Gastrocnemius medialis (tissue), 4 donors: ENCODE data around the gene STK39. TPM values are rescaled to one million over a fixed set of nuclear protein-coding genes. Genes with fewer than 3 reads are reported as not detected.

Source experiments
- ATAC-seq, 2 donors: fragments of 150-250 bp; one replicate each; pipeline ENCODE4 v1.9.1; 2016
- DNase-seq, 2 donors: peaks; one replicate each; pipeline ENCODE4 v3.0.0-alpha.2; 2019
- H3K27ac ChIP-seq, 4 donors: fragments of 200-600 bp; sonication (generic); 1 replicate in 1 of 4; 2 replicates in 3 of 4; pipeline ENCODE4 v1.5.1; 2016 to 2018; ENCODE audit warnings: mild to moderate bottlenecking in 2 of 4, moderate library complexity in 1 of 4
- H3K27me3 ChIP-seq, 3 donors: fragments of 200-600 bp; sonication (generic) in 2 of 3; 1 replicate in 1 of 3; 2 replicates in 2 of 3; pipeline versions ENCODE4 v1.5.1 to v1.6.0; 2016 to 2019; ENCODE audit warnings: mild to moderate bottlenecking in 1 of 3, moderate library complexity in 1 of 3
- H3K36me3 ChIP-seq, 2 donors: fragments of 200-600 bp; sonication (generic) in 1 of 2; one replicate each; pipeline ENCODE4 v1.5.1; 2017 to 2018
- H3K4me1 ChIP-seq, 2 donors: fragments of 200-600 bp; sonication (generic) in 1 of 2; one replicate each; pipeline ENCODE4 v1.5.1; 2016 to 2017; ENCODE audit warnings: mild to moderate bottlenecking in 2 of 2
- H3K4me3 ChIP-seq, 4 donors: fragments of 200-600 bp; sonication (generic) in 3 of 4; 1 replicate in 1 of 4; 2 replicates in 3 of 4; pipeline ENCODE4 v1.5.1; 2016 to 2019; ENCODE audit warnings: mild to moderate bottlenecking in 2 of 4
- H3K9me3 ChIP-seq, 3 donors: fragments of 200-600 bp; sonication (generic) in 2 of 3; 1 replicate in 1 of 3; 2 replicates in 2 of 3; pipeline ENCODE4 v1.5.1; 2016 to 2019
- POLR2A ChIP-seq, 2 donors: fragments of 450-650 bp; IDR thresholded peaks; one replicate each; pipeline ENCODE4 v1.6.1; 2017; ENCODE audit warnings: antibody characterized with exemption in 2 of 2, mild to moderate bottlenecking in 2 of 2, moderate library complexity in 2 of 2
- in situ Hi-C, 4 donors: fragments of 200-750 bp; cut with MboI; loops; one replicate each; pipeline versions ENCODE4 v1.15.0 to v1.8.0; 2017; ENCODE audit warnings: low sequenced_read_pairs in 4 of 4
- intact Hi-C: fragments of 100-400 bp; cut with DNase I; formaldehyde crosslinking; loops from one replicate; pipeline ENCODE4 v1.15.1; 2023; ENCODE audit warnings: low total_unique reads
- total RNA-seq, 4 donors: library from RNA; depleted of rRNA; stranded (reverse); fragments of >200 nt; gene quantifications; one replicate each; pipeline versions ENCODE4 v1.1.0 to v1.2.3, GENCODE V29; 2016
- TF ChIP-seq, protein P1 (sequence below), 5 experiments: fragments of 450-650 bp in 3 of 5; fragments of 200-600 bp in 2 of 5; sonication (generic) in 2 of 5; IDR thresholded peaks in 4 of 5; conservative IDR thresholded peaks in 1 of 5; 1 replicate in 4 of 5; 2 replicates in 1 of 5; pipeline ENCODE4 v1.5.1; 2016 to 2019; ENCODE audit warnings: antibody characterized with exemption in 5 of 5, mild to moderate bottlenecking in 3 of 5, moderate library complexity in 3 of 5

STK39 gene
- total RNA-seq, 4 donors from 2014 or later = 0.66 to 2.9 (median 1.9) TPM

DNA sequence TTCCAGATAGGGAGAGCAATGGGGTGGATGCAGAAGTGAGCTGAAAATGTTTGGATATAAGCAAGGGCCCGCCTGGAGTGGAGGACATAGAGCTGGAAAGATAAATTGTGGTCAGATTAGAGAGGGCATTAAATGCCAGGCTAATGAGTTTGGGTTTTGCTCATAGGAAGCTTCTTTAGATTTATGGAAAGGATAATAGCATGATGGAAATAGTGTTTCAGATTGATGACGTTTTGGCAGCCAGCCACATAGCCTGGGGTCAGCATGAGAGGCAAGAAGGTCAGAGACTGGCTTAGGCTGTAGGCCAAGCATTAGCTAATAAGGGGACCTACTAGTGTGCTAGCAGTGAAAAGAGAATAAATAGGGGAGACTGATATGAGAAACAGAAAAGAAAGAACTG is 321.6 kb downstream of the STK39 start:
- H3K9me3 ChIP-seq = no peaks in the 10 kb centered on the region
- no peaks in the 10 kb centered on the region for H3K36me3 ChIP-seq
- in situ Hi-C loops (no loop called here), intact Hi-C loops (no loop called here)
- ATAC-seq (no peak), DNase-seq (no peak)
- no peaks in the 10 kb centered on the region for H3K4me1 ChIP-seq
- TF ChIP-seq POLR2A (IDR thresholded peaks at IDR 0.05) = no peak
- TF ChIP-seq, protein P1, sequence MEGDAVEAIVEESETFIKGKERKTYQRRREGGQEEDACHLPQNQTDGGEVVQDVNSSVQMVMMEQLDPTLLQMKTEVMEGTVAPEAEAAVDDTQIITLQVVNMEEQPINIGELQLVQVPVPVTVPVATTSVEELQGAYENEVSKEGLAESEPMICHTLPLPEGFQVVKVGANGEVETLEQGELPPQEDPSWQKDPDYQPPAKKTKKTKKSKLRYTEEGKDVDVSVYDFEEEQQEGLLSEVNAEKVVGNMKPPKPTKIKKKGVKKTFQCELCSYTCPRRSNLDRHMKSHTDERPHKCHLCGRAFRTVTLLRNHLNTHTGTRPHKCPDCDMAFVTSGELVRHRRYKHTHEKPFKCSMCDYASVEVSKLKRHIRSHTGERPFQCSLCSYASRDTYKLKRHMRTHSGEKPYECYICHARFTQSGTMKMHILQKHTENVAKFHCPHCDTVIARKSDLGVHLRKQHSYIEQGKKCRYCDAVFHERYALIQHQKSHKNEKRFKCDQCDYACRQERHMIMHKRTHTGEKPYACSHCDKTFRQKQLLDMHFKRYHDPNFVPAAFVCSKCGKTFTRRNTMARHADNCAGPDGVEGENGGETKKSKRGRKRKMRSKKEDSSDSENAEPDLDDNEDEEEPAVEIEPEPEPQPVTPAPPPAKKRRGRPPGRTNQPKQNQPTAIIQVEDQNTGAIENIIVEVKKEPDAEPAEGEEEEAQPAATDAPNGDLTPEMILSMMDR (IDR thresholded peaks at IDR 0.05 in 4 of 5, conservative IDR thresholded peaks at IDR 0.05 in 1 of 5) = no peak
- H3K27me3 ChIP-seq = no peaks in the 10 kb centered on the region
- no peak overlapping the region for H3K4me3 ChIP-seq
- no peak overlapping the region for H3K27ac ChIP-seq

DNA sequence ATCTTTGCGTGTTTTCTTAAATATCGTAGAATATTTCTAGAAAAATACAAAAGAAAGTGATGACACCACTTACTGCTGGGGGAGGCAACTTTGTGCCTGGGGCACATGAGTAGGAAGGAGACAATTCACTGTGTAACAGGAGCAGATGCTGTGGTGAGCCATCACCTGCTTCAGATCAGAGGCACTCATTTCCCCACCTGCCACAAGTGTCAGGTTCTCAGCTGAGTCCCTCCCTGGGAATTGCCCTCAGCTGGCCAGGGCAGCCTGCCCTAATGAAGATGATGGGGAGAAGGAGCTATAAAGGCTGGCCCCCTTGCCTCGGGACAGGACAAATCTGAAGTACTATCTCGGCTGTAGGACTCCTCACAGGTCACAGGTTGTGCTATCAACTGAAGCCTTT is 322.8 kb downstream of the STK39 start:
- TF ChIP-seq, protein P1 (IDR thresholded peaks at IDR 0.05 in 4 of 5, conservative IDR thresholded peaks at IDR 0.05 in 1 of 5) = no peak
- TF ChIP-seq POLR2A (IDR thresholded peaks at IDR 0.05) = no peak
- Histone ChIP-seq H3K4me3 (no peak overlapping the region), H3K4me1 (no peaks in the 10 kb centered on the region), H3K36me3 (no peaks in the 10 kb centered on the region), H3K9me3 (no peaks in the 10 kb centered on the region), H3K27me3 (no peaks in the 10 kb centered on the region), H3K27ac (no peak overlapping the region)
- in situ Hi-C loops = no loop called here
- intact Hi-C loops = no loop called here
- ATAC-seq (no peak), DNase-seq (no peak)

DNA sequence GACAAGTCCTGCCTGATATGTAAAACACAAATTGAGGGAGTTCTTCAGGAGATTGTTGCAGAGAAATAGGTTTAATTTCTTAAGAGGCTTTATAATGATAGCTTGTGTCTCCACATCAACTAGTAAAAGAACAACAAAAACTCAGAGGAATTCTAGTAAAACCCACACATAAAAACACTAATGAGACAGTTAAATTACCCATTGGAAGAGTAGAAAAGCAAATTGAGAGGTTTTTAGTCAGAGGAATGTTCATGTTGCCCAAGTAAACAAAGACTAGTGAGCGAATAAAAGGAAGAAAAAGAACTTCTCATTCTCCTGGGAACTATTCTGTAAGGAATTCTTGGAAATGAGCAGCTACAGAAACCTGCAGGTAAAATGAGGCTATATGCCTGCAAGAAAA is 330.6 kb downstream of the STK39 start:
- ATAC-seq (no peak), DNase-seq (no peak)
- Histone ChIP-seq H3K4me3 (no peak overlapping the region), H3K27me3 (no peaks in the 10 kb centered on the region), H3K36me3 (no peaks in the 10 kb centered on the region), H3K9me3 (no peaks in the 10 kb centered on the region), H3K4me1 (no peaks in the 10 kb centered on the region), H3K27ac (no peak overlapping the region)
- intact Hi-C loops (no loop called here), in situ Hi-C loops (no loop called here)
- TF ChIP-seq, protein P1 (IDR thresholded peaks at IDR 0.05 in 4 of 5, conservative IDR thresholded peaks at IDR 0.05 in 1 of 5) = no peak
- TF ChIP-seq POLR2A (IDR thresholded peaks at IDR 0.05) = no peak

DNA sequence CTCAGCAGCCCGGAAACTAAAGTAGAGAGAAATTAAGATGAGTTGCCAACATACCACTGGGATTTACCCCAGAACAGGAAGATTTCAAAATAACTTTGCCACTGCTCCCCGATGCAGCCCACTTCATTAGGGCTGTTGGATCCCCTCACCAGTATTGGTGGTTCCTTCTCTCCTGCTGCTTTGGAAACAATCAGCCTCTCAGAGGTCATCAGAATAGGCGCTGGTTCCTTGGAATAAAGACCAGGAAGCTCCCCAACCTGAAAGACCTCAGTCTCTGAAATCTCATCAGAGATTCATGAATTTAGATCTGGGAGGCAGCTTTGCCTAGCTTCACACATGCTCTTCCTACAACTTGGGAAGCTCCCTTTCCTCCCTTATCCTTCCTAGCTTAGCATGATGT is 332.4 kb downstream of the STK39 start:
- Histone ChIP-seq H3K27me3 (no peaks in the 10 kb centered on the region), H3K4me3 (no peak overlapping the region), H3K36me3 (no peaks in the 10 kb centered on the region), H3K27ac (no peak overlapping the region), H3K9me3 (no peaks in the 10 kb centered on the region), H3K4me1 (no peaks in the 10 kb centered on the region)
- in situ Hi-C loops (no loop called here), intact Hi-C loops (no loop called here)
- DNase-seq (no peak), ATAC-seq (no peak)
- no peak for TF ChIP-seq POLR2A (IDR thresholded peaks at IDR 0.05)
- TF ChIP-seq, protein P1 (IDR thresholded peaks at IDR 0.05 in 4 of 5, conservative IDR thresholded peaks at IDR 0.05 in 1 of 5) = no peak

DNA sequence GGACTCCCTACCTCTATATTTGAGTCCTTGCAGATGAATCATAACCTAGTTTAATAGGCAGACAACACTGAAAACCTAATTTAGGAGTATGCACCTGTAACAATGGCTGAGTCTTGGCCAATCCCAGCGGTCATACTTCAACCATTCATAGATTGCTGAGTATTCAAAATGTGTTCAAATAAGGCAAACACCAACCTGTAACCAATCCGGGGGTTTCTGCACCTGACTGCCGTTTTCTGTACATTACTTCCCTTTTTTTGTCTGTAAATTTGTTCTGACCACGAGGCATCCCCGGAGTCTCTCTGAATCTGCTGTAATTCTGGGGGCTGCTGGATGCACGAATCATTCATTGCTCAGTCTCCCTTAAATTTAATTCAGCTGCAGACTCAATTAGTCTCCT is 338.6 kb downstream of the STK39 start:
- TF ChIP-seq, protein P1 (IDR thresholded peaks at IDR 0.05 in 4 of 5, conservative IDR thresholded peaks at IDR 0.05 in 1 of 5) = no peak
- no peak for TF ChIP-seq POLR2A (IDR thresholded peaks at IDR 0.05)
- Histone ChIP-seq H3K4me3 (no peak overlapping the region), H3K27me3 (no peaks in the 10 kb centered on the region), H3K36me3 (no peaks in the 10 kb centered on the region), H3K4me1 (no peaks in the 10 kb centered on the region), H3K27ac (no peak overlapping the region), H3K9me3 (no peaks in the 10 kb centered on the region)
- in situ Hi-C loops (no loop called here), intact Hi-C loops (no loop called here)
- ATAC-seq (no peak), DNase-seq (no peak)
